ENCODE data around the gene CEP350.

Gene CEP350

GRCh38 chr1:179976970-179977651 lies 22.5 kb downstream of the CEP350 start:
- TF ChIP-seq ZFX (IDR thresholded peaks at IDR 0.05; ENCODE audit: borderline replicate concordance), result no peak
- TF ChIP-seq, protein P1, sequence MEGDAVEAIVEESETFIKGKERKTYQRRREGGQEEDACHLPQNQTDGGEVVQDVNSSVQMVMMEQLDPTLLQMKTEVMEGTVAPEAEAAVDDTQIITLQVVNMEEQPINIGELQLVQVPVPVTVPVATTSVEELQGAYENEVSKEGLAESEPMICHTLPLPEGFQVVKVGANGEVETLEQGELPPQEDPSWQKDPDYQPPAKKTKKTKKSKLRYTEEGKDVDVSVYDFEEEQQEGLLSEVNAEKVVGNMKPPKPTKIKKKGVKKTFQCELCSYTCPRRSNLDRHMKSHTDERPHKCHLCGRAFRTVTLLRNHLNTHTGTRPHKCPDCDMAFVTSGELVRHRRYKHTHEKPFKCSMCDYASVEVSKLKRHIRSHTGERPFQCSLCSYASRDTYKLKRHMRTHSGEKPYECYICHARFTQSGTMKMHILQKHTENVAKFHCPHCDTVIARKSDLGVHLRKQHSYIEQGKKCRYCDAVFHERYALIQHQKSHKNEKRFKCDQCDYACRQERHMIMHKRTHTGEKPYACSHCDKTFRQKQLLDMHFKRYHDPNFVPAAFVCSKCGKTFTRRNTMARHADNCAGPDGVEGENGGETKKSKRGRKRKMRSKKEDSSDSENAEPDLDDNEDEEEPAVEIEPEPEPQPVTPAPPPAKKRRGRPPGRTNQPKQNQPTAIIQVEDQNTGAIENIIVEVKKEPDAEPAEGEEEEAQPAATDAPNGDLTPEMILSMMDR (IDR thresholded peaks at IDR 0.05), result no peak
- no peak overlapping the region for H3K27ac ChIP-seq

DNA sequence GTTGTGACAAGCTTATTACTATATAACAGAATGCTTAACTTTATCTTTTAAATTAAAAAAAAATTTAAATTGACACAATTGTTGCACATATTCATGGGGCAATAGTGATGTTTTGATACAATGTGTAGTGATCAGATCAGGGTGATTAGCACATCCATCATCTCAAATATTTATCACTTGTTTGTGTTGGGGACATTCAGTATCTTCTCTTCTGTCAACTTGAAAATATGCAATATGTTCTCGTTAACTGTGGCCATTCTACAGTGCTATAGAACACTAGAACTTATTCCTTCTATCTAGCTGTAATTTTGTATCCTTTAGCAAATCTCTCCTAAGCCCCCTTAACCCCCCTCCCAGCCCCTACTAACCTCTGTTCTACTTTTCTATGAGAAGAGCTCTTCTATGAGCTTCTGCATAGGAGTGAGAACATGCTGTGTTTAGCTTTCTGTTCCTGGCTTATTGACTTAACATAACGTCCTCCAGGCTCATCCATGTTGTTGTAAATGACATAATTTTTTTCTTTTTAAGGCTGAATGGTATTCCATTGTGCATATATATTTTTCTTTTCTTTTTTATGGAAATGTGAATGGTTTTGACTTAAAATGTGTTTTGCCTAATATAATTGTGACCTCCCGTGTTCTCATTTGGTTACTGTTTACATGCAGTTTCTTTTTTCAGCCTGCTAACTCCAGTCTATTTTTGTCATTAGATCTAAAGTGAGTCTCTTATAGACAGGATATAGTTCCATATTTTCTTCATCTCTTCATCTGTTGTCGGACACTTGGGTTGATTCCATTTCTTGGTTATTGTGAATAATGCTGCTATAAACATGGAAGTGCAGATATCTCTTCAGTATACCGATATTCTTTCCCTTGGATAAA lies 23.8 kb downstream of the CEP350 start:
- H3K27ac ChIP-seq, result no peak overlapping the region
- TF ChIP-seq, protein P1 (IDR thresholded peaks at IDR 0.05), result no peak
- TF ChIP-seq ZFX (IDR thresholded peaks at IDR 0.05; ENCODE audit: borderline replicate concordance), result no peak

GRCh38 chr1:179984101-179984500 lies 29.5 kb downstream of the CEP350 start:
- TF ChIP-seq ZFX (IDR thresholded peaks at IDR 0.05; ENCODE audit: borderline replicate concordance), result no peak
- TF ChIP-seq, protein P1 (IDR thresholded peaks at IDR 0.05), result no peak
- no peak overlapping the region for H3K27ac ChIP-seq

DNA sequence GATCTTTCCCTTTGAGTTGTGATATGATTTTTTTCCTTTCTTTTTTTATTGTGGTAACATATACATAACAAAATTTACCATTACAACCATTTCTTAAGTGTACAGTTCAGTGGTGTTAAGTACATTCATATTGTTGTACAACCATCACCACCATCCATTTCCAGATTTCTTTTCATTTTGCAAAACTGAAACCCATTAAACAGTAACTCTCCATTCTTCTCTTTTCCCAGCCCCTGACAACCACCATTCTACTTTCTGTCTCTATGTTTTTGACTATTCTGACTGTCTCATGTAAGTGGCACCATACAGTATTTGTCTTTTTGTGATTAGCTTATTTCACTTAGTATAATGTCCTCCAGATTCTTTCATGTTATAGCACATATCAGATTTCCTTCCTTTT lies 30.3 kb downstream of the CEP350 start:
- TF ChIP-seq ZFX (IDR thresholded peaks at IDR 0.05; ENCODE audit: borderline replicate concordance), result no peak
- TF ChIP-seq, protein P1 (IDR thresholded peaks at IDR 0.05), result no peak
- H3K27ac ChIP-seq, result no peak overlapping the region

DNA sequence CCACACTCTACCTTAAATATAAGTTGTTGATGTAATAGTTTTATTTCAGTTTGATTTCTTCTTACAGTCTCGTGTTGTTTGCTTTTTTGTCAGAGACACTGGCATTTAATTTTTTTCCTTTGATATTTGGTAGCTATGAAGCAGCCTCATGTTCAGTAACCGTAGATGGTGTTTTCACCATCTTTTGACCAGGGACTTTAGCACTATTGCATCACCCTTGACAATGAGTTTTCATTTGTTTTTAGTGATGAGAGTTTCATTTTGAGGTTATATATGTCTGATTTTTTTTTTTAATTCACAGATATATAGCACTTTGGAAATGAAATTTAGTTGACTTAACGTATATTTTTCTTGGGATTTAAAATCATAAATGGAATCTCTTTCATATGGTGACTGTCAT lies 36.2 kb downstream of the CEP350 start:
- H3K27ac ChIP-seq, result no peak overlapping the region
- no peak for TF ChIP-seq ZFX (IDR thresholded peaks at IDR 0.05; ENCODE audit: borderline replicate concordance)
- TF ChIP-seq, protein P1 (IDR thresholded peaks at IDR 0.05), result no peak

- no peak for TF ChIP-seq ZFX (IDR thresholded peaks at IDR 0.05; ENCODE audit: borderline replicate concordance)
- TF ChIP-seq, protein P1 (IDR thresholded peaks at IDR 0.05), result no peak
Observed at GRCh38 chr1:179995576-179995975, 41.0 kb downstream of the CEP350 start.

GRCh38 chr1:179996099-179996498 lies 41.5 kb downstream of the CEP350 start:
- no peak for TF ChIP-seq ZFX (IDR thresholded peaks at IDR 0.05; ENCODE audit: borderline replicate concordance)
- TF ChIP-seq, protein P1 (IDR thresholded peaks at IDR 0.05), result no peak
- H3K27ac ChIP-seq, result no peak overlapping the region

More at GRCh38 chr1:179995576-179995975, 41.0 kb downstream of the CEP350 start:
- no peak overlapping the region for H3K27ac ChIP-seq
